ENCODE measurements around the gene ETS1.

ETS1 gene

DNA sequence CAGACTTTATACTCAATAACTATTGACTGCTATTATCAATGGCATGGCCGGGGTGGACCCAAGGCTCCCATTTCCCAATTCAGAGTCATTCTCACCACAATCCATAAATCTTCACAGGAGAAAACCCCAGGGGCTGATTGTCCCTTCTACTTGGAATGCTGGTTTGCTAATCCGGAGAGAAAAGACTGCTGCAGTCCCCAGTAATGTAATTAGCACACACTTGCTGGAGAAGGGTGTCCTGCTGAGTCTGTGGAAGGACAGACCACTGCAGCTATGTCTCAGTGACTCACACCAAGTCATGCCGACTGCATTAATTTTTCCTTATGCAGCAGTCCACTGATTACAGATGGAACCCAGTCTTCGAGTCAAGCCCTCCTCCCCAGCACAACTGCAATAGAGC, 5.9 kb upstream of the ETS1 start:
- DNase-seq (ENCODE audit: low spot score) = no peak

DNA sequence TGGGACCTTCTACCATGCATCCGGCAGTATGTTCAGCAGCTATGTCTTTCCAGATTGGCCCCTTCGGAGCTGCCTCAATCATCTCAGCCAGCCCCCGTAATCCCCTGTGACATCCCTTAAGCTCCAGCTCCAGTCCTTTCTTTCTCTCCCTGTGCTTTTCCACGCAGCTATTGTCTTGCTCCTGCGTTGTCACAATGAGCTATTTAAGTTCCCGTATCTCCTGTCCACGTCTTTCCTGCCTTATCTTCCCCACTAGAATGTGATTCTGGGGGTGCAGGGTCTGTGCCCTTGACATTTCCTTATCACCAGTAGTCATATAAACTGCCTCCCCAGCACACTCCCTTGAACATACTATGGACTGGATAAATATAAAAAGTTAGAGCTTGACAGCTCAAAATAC, 5.1 kb upstream of the ETS1 start:
- DNase-seq (ENCODE audit: low spot score) = no peak

- DNase-seq (ENCODE audit: low spot score) = no peak
Observed at GRCh38 chr11:128590587-128590986, 3.2 kb upstream of the ETS1 start.

DNA sequence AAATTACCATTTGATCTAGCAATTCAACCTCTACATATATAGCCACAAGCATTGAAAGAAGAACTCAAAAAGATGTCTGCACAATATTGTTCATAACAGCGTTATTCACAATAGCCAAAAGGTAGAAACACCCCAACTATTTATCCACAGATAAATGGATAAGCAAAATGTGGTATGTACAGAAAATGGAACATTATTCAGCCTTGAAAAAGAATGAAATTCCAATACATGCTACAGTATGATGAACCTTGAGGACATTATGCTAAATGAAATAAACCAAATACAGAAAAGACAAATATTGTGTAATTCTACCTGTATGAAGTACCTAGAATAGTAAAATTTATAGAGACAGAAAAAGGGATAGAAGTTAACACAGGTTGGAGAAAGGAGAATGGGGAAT, 2.6 kb upstream of the ETS1 start:
- no peak for DNase-seq (ENCODE audit: low spot score)

DNA sequence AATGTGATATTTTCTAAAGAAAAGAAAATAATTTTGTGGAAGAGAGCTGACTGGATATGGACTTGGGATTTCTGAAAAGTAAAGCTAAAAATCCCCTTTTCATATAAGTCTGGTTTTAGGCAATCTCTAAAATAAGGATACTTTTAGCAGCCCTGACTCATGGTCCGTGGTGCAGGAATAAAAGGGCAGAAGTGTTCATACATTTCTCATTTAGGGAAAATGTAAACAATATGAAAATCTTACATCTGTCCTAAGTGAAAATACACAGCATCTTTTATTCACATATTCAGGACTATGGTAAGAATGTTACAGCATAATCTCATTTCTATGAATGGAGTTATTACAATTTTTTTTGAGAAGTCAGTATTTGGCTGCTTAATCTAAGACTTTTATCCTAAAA, 735 bp upstream of the ETS1 start:
- no peak for DNase-seq (ENCODE audit: low spot score)

- DNase-seq (ENCODE audit: low spot score) = no peak
Observed at GRCh38 chr11:128586689-128587088, 669 bp downstream of the ETS1 start.

DNA sequence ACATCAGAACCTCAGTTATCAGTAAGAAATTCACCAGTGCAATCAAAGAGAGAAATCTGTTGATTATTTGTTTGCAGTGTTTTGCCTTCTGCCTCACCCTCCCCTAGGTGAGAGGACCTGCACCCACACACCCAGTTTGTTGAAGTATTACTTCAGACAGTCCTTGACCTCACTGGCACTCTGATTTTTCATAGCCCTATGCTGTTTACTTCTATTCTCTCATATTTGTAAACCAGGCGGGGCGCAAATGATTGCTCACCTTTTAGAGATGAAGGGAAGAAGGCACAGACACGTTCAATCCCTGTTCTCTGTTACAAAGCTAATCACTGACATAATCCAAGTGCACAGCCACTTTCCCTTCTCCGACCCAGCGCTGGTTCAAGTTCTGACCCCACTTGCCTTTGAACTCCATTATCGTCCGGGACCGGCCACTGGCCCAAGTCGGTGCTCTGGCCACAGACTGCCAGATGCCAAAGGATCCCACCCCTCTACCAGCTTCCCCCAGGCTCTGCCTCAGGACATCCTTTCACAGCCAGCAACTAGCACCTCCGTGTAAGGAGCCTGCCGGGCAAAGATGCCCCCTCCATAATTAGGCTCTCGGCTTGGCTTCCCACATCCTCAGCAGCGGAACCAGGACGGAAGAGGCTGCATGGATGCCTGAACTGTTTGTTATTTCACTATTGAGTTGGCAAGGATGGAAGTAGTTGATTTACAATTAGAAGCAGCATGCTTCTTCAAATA, 1.7 kb downstream of the ETS1 start:
- DNase-seq (ENCODE audit: low spot score) = no peak

- no peak for DNase-seq (ENCODE audit: low spot score)
Observed at GRCh38 chr11:128584253-128584652, 3.1 kb downstream of the ETS1 start.

DNA sequence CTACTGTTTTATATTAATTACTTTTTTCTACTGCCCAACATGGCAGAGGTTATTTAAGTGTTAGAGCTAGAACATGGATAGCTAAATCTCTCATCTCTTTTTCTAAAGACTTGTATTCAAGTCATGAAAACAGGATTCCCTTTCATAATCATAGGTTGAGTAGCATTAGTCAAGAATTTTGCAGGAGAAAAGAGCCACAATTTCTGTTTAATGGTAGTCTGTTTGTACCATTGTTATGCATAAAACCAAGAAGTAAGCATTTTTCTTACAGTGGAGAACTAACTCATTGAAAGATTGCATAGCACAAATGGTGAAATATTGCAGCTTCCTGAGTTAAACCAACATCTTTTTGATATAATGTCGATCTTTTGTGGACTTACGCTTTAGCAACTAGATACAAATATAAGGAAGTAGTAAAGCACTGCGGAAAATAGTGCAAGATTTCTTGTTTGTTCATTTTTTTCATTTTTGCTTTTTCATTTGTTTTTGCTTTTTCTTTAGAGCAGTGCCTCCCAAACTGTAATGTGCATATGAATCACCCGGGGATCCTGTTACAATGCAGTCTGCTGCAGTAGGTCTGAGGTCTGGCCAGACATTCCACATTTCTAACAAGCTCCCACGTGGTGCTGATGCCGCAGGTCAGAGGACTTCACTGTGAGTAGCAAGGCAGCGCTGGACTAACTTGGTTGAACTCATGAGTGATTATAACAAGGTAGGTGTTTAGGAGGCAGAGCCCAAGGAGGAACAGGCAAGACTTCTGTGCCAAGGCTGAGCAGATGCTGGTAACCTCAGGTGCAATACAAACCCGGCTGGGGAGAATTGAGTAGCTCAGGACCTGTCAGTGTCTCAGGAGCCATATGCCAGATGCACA, 4.6 kb downstream of the ETS1 start:
- DNase-seq (ENCODE audit: low spot score) = peak; percentile 78

GRCh38 chr11:128581561-128582272, 5.6 kb downstream of the ETS1 start:
- no peak for DNase-seq (ENCODE audit: low spot score)

GRCh38 chr11:128580612-128581011, 6.7 kb downstream of the ETS1 start:
- no peak for DNase-seq (ENCODE audit: low spot score)

DNA sequence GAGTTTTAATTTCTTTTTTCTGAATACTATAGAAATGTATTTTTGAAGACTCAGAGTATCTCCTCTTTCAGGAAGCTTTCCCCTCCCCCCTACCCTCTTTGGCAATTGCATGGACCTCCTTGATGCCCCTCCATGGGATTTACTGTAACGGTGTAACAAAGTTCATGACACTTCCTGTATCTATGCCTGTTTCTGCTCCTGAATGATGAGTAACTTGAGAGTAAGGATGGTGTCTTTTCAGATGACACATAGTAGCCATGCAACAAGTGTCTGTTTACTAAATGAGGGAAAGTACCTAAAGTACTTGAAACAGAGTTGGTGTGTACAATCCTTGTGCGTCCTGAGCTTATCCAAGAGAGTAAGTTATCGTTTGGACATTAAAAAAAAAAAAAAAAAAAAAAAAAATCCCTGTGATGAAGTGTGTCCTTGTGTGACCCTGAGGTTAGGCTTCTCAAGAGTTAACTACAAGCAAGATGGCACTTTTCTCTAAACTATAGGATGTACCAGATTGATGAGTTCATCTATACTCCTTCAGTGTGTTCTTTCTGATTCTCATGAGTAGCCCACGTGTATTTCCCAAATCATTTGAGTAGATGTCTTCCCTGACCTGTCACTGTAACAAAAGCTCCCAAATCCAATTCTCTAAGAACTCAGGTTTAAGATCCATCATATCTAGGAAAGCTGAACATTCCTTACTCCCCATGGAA, 7.4 kb downstream of the ETS1 start:
- DNase-seq (ENCODE audit: low spot score) = no peak

GRCh38 chr11:128576555-128576954, 10.8 kb downstream of the ETS1 start:
- no peak for DNase-seq (ENCODE audit: low spot score)

- DNase-seq (ENCODE audit: low spot score) = peak; percentile 51
Observed at GRCh38 chr11:128575961-128576350, 11.4 kb downstream of the ETS1 start.

DNA sequence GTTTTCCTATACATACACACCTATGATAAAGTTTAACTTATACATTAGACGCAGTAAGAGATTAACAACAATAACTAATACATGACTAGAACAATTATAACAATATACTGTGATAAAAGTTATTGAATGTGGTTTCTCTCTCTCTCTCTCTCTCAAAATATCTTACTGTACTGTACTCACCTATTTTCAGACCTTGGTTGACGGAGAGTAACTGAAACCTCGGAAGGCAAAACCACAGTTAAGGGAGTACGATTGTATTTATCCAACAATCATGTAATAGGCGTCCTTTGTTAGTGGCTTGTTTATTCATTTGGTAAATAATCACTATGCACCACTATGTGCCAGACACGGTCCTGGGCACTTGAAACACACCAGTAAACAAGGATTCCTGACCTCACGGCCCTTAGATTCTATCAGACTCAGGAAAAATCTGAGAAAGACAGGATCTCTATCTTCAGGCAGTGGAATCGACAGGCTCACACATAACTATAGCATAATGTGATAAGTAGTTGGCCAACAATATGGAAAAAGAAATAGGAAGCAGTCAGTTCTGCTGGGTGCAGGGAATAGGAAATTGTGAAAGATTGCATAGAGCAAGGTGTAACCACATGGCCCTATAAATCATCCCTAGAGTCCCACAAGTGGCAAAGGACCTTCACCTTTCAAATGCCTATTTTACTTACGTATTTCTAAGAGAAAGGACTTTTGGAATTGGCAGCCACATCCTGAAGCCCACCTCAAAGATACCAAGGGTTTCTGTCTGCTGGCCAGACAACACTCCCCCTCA, 12.0 kb downstream of the ETS1 start:
- no peak for DNase-seq (ENCODE audit: low spot score)

GRCh38 chr11:128574576-128575011, 12.8 kb downstream of the ETS1 start:
- DNase-seq (ENCODE audit: low spot score) = no peak

DNA sequence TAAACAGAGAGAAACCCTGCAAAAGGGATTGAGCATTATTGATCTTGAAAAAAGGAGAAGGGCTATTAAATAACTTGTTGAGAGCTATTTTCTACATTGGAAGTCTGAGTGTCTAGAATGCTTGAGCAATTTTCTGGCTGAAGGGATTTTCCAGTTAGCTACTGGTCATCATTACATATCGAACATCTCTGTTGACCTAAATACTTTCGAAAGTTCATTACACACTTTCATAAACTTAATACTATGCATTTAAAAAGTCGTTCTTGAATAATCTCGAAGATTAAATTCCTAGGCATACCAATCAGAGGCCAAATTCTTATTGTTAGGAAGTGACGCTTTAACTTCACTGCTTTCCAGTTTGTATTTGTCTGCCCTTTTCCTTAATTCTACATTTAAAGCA, 13.7 kb downstream of the ETS1 start:
- DNase-seq (ENCODE audit: low spot score) = no peak

DNA sequence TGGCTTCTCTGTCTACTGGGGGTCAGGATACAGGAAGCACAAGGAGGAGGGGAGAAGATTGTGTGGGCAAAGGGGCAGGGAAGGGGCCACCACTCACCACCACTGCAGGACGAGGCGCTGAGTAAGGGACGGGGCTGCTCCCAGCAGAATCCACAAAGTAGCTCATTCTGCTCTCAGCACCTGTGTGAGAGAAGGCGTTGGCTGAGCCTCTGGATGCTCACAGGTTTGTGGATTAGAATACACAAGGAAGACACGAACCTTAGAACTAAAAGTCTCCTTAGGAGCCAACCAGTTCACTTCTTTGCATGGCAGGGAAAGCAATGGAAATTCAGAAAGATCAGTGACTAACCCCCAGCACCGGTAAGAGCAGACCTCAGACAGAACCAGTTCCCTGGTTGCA, 14.4 kb downstream of the ETS1 start:
- no peak for DNase-seq (ENCODE audit: low spot score)

DNA sequence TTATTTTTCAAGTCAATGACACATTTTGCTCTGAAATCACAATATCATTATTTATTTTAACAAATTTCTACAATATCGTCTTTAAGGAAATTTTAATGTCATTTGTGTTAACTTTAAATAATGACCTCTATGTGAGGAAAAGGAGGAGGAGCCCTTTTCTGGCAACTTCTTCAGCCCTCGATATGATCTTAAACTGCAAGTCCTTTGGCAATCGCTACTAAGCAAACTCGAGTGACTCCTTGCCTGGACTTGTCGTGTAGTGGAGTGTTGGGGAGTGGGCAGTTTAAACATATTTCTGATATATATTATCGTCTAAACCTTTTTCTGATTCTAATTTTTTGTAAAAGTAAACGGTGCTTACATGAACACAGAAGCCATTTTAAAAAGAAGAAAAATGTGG, 16.7 kb downstream of the ETS1 start:
- no peak for DNase-seq (ENCODE audit: low spot score)

- DNase-seq (ENCODE audit: low spot score) = no peak
Observed at GRCh38 chr11:128569291-128569690, 18.1 kb downstream of the ETS1 start.

DNA sequence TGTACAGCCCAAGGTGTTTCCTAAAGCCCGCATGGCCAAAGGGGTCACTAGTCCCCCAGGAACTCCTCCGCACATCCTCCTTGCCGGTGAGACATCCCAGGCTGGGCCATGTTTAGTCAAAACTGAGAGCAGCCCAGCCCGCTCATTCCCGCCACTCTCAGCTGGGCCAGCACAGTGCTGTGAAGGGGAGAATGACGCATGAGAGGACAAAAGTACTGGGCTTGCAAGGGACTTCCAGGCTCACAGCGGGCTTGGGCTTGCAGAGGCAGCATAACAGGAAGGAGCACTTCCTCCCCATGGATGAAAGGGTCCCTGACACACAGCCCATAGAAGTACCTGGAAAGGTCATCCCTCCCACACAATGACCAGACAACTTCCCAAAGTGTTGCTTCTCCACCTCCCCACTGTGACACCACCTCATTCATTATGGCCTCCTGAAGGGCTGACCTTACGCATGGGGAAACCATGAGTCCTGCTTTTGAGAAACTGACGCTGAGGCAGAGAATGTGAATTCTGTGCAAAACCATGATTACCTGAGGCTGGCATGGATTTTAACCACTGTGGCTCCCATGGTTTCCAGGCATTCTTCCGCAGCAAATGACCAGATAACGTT, 19.1 kb downstream of the ETS1 start:
- no peak for DNase-seq (ENCODE audit: low spot score)
